ENCODE results near the gene CABCOCO1. TPM values are rescaled to one million over a fixed set of nuclear protein-coding genes. Genes with fewer than 3 reads are reported as not detected.

CABCOCO1 gene
- total RNA-seq, 2 donors from 2014 or later: 0.35 TPM; not detected in 1

GRCh38 chr10:61780732-61781131, 118.0 kb downstream of the CABCOCO1 start:
- Histone ChIP-seq H3K4me1 (peaks cover 0 to 5% of the 10 kb centered on the region in 2 donors), H3K9me3 (no peaks in the 10 kb centered on the region), H3K4me3 (no peak overlapping the region), H3K27ac (no peak overlapping the region), H3K36me3 (no peaks in the 10 kb centered on the region), H3K27me3 (no peaks in the 10 kb centered on the region)
- no peak for DNase-seq (ENCODE audit: low spot score)
- TF ChIP-seq, protein P1, sequence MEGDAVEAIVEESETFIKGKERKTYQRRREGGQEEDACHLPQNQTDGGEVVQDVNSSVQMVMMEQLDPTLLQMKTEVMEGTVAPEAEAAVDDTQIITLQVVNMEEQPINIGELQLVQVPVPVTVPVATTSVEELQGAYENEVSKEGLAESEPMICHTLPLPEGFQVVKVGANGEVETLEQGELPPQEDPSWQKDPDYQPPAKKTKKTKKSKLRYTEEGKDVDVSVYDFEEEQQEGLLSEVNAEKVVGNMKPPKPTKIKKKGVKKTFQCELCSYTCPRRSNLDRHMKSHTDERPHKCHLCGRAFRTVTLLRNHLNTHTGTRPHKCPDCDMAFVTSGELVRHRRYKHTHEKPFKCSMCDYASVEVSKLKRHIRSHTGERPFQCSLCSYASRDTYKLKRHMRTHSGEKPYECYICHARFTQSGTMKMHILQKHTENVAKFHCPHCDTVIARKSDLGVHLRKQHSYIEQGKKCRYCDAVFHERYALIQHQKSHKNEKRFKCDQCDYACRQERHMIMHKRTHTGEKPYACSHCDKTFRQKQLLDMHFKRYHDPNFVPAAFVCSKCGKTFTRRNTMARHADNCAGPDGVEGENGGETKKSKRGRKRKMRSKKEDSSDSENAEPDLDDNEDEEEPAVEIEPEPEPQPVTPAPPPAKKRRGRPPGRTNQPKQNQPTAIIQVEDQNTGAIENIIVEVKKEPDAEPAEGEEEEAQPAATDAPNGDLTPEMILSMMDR (IDR thresholded peaks at IDR 0.05): no peak

DNA sequence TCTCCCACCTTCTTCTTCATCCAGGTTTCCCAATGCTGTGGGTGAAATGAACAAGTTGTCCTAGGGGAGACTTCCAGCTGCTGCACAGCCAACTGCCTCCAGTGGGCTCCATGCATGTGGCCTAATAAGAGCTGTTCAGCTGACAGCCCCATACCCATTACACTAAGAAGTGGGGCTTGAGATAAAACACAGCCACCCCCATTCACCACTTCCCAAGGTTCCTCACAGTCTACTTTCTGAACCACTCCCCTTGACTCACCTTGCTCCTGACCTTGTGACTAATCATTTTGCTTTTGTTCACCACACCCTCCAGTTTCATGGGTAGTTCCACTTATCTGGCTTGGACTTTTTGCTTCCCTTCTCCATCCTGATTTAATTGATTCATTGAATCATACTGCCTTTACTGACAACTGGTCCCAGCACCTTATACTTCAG, 119.3 kb downstream of the CABCOCO1 start:
- TF ChIP-seq, protein P1 (IDR thresholded peaks at IDR 0.05): no peak

DNA sequence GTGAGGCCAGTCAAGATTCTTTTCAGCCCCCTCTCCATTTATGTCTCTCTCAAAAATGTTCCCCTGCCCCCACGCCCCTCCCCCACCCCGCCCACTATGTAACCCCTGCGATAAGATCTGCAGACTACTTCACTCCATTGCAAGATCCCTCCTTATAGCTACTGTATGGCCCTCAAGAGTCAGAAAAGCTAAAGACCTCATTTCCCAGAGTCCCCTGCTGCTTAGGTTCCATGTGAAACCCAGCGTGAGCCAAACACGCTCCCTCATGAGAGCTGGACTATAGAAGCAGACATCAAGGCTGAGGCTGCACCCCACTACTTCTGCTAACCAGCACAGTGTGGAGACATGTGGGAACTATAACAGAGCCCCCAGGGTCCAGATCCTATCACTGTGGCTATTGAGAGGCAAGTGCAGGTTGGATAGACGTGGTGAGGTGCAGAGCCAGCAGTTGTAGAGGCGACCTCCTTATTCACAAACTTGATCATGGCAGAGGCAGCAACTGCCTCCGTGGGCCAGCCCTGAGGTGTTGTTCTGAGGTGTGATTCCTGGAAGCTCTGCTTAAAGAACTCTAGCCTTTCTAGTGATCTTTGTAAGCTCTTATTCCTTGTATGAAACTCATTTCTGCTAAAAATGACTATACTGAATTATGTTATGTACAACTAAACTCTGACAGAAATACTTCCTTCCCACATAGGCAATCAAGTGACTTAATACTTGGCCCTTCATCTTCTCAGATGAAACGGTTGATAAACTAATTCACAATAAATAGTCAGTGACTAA, 121.8 kb downstream of the CABCOCO1 start:
- TF ChIP-seq, protein P1 (IDR thresholded peaks at IDR 0.05): no peak
- Histone ChIP-seq H3K4me1 (peaks cover 0 to 11% of the 10 kb centered on the region in 2 donors), H3K27me3 (no peaks in the 10 kb centered on the region), H3K4me3 (no peak overlapping the region), H3K27ac (no peak overlapping the region), H3K36me3 (no peaks in the 10 kb centered on the region), H3K9me3 (no peaks in the 10 kb centered on the region)
- DNase-seq (ENCODE audit: low spot score): no peak

More for the DNA sequence above, 119.3 kb downstream of the CABCOCO1 start:
- peaks cover 0 to 6% of the 10 kb centered on the region in 2 donors for H3K4me1 ChIP-seq
- no peaks in the 10 kb centered on the region for H3K36me3 ChIP-seq
- no peak overlapping the region for H3K27ac ChIP-seq
- H3K27me3 ChIP-seq: no peaks in the 10 kb centered on the region
- H3K4me3 ChIP-seq: no peak overlapping the region
- H3K9me3 ChIP-seq: no peaks in the 10 kb centered on the region
- no peak for DNase-seq (ENCODE audit: low spot score)

GRCh38 chr10:61785473-61786105, 122.9 kb downstream of the CABCOCO1 start:
- H3K27ac ChIP-seq: no peak overlapping the region
- TF ChIP-seq, protein P1 (IDR thresholded peaks at IDR 0.05): no peak
- H3K4me3 ChIP-seq: no peak overlapping the region
- H3K36me3 ChIP-seq: no peaks in the 10 kb centered on the region
- H3K27me3 ChIP-seq: no peaks in the 10 kb centered on the region
- H3K4me1 ChIP-seq: peaks cover 0 to 7% of the 10 kb centered on the region in 2 donors
- no peaks in the 10 kb centered on the region for H3K9me3 ChIP-seq
- no peak for DNase-seq (ENCODE audit: low spot score)

- peaks cover 0 to 7% of the 10 kb centered on the region in 2 donors for H3K4me1 ChIP-seq
- H3K27ac ChIP-seq: no peak overlapping the region
- DNase-seq (ENCODE audit: low spot score): no peak
- H3K27me3 ChIP-seq: no peaks in the 10 kb centered on the region
- H3K36me3 ChIP-seq: no peaks in the 10 kb centered on the region
- H3K9me3 ChIP-seq: no peaks in the 10 kb centered on the region
- TF ChIP-seq, protein P1 (IDR thresholded peaks at IDR 0.05): no peak
- no peak overlapping the region for H3K4me3 ChIP-seq
Observed at GRCh38 chr10:61786728-61787127, 124.0 kb downstream of the CABCOCO1 start.
